Bronchial epithelial cell (primary cell): Measurements from ENCODE around the gene PIGQ. TPM values are rescaled to one million over a fixed set of nuclear protein-coding genes. Genes with fewer than 3 reads are reported as not detected.

Experiments
- DNase-seq: peaks from one replicate; pipeline ENCODE4 v3.0.0-alpha.2; 2010; ENCODE audit warnings: low read depth
- FAIRE-seq: peaks from 2 replicates; lab custom pipeline; 2011; peaks lifted over from hg19 to GRCh38; lab: Jason Lieb, UNC
- H3K27me3 ChIP-seq: 2 replicates; pipeline ENCODE4 v1.5.1; 2011; ENCODE audit warnings: low read length; ENCODE audit not compliant: control insufficient read depth, insufficient read depth
- H3K36me3 ChIP-seq: 2 replicates; pipeline ENCODE4 v1.5.1; 2011; ENCODE audit warnings: low read length; ENCODE audit not compliant: control insufficient read depth, insufficient read depth
- H3K4me3 ChIP-seq: 2 replicates; pipeline ENCODE4 v1.5.1; 2011; ENCODE audit warnings: mild to moderate bottlenecking, low read depth, low read length, control low read depth
- total RNA-seq: library from RNA; depleted of rRNA; stranded (reverse); fragments of >200 nt; gene quantifications from 2 replicates; pipeline ENCODE4 v1.2.1, GENCODE V29; 2014
- TF ChIP-seq, protein P1 (sequence below): IDR thresholded peaks from 2 replicates; pipeline ENCODE4 v1.5.1; 2011; ENCODE audit warnings: mild to moderate bottlenecking, moderate library complexity, low read length, control low read depth, inconsistent platforms; ENCODE audit not compliant: insufficient read depth, severe bottlenecking

Gene PIGQ
- total RNA-seq, 1 donor from 2014 or later: 17.9 TPM

DNA sequence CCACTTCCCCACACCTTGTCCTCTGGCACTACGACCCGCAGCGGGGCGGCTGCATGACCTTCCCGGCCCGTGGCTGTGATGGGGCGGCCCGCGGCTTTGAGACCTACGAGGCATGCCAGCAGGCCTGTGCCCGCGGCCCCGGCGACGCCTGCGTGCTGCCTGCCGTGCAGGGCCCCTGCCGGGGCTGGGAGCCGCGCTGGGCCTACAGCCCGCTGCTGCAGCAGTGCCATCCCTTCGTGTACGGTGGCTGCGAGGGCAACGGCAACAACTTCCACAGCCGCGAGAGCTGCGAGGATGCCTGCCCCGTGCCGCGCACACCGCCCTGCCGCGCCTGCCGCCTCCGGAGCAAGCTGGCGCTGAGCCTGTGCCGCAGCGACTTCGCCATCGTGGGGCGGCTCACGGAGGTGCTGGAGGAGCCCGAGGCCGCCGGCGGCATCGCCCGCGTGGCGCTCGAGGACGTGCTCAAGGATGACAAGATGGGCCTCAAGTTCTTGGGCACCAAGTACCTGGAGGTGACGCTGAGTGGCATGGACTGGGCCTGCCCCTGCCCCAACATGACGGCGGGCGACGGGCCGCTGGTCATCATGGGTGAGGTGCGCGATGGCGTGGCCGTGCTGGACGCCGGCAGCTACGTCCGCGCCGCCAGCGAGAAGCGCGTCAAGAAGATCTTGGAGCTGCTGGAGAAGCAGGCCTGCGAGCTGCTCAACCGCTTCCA lies 63.7 kb downstream of the PIGQ start:
- no peak for DNase-seq
- TF ChIP-seq, protein P1, sequence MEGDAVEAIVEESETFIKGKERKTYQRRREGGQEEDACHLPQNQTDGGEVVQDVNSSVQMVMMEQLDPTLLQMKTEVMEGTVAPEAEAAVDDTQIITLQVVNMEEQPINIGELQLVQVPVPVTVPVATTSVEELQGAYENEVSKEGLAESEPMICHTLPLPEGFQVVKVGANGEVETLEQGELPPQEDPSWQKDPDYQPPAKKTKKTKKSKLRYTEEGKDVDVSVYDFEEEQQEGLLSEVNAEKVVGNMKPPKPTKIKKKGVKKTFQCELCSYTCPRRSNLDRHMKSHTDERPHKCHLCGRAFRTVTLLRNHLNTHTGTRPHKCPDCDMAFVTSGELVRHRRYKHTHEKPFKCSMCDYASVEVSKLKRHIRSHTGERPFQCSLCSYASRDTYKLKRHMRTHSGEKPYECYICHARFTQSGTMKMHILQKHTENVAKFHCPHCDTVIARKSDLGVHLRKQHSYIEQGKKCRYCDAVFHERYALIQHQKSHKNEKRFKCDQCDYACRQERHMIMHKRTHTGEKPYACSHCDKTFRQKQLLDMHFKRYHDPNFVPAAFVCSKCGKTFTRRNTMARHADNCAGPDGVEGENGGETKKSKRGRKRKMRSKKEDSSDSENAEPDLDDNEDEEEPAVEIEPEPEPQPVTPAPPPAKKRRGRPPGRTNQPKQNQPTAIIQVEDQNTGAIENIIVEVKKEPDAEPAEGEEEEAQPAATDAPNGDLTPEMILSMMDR: no peak
- H3K4me3 ChIP-seq: no peak overlapping the region
- no peak for FAIRE-seq
- H3K36me3 ChIP-seq: peaks cover 3% of the 10 kb centered on the region
- H3K27me3 ChIP-seq: no peaks in the 10 kb centered on the region

Other genes starting within 250 kb of the PIGQ start
- gene AXIN1, start 217.2 kb upstream of the PIGQ start, total RNA-seq: 49.0 and 49.5 TPM in 2 replicates
- 104 and 113 TPM in 2 replicates for gene MRPL28, start 199.4 kb upstream of the PIGQ start, total RNA-seq
- gene PGAP6, start 188.0 kb upstream of the PIGQ start, total RNA-seq: 44.2 and 46.3 TPM in 2 replicates
- 35.3 and 64.0 TPM in 2 replicates for gene NME4, start 172.8 kb upstream of the PIGQ start, total RNA-seq
- gene DECR2, start 168.1 kb upstream of the PIGQ start, total RNA-seq: 3.7 and 7.6 TPM in 2 replicates
- 9.6 and 10.5 TPM in 2 replicates for gene RAB11FIP3, start 144.3 kb upstream of the PIGQ start, total RNA-seq
- gene CAPN15, start 42.3 kb upstream of the PIGQ start, total RNA-seq: 27.1 and 31.9 TPM in 2 replicates
- gene PRR35, start 9.6 kb upstream of the PIGQ start, total RNA-seq: not detected in 2 replicates
- gene NHLRC4, start 3.0 kb upstream of the PIGQ start, total RNA-seq: under 0.01 TPM in 2 replicates
- gene RAB40C, start 20.1 kb downstream of the PIGQ start, total RNA-seq: 10.8 and 16.8 TPM in 2 replicates
- gene WFIKKN1, start 61.0 kb downstream of the PIGQ start, total RNA-seq: 0.13 TPM in 1 of 2 replicates, not detected in the other
- 50.8 and 55.3 TPM in 2 replicates for gene METTL26, start 66.3 kb downstream of the PIGQ start, total RNA-seq
- gene MCRIP2, start 71.9 kb downstream of the PIGQ start, total RNA-seq: 30.2 and 45.0 TPM in 2 replicates
- 4.2 and 7.2 TPM in 2 replicates for gene WDR90, start 79.4 kb downstream of the PIGQ start, total RNA-seq
- 44.5 and 52.4 TPM in 2 replicates for gene RHOT2, start 98.2 kb downstream of the PIGQ start, total RNA-seq
- 9.2 and 14.0 TPM in 2 replicates for gene RHBDL1, start 105.7 kb downstream of the PIGQ start, total RNA-seq
- 159 and 204 TPM in 2 replicates for gene STUB1, start 110.4 kb downstream of the PIGQ start, total RNA-seq
- 15.9 and 16.8 TPM in 2 replicates for gene JMJD8, start 114.4 kb downstream of the PIGQ start, total RNA-seq
- 3.4 and 4.0 TPM in 2 replicates for gene WDR24, start 120.4 kb downstream of the PIGQ start, total RNA-seq
- gene FBXL16, start 135.8 kb downstream of the PIGQ start, total RNA-seq: 0.53 and 0.64 TPM in 2 replicates
- gene METRN, start 145.2 kb downstream of the PIGQ start, total RNA-seq: 63.7 and 143 TPM in 2 replicates
- gene ANTKMT, start 151.2 kb downstream of the PIGQ start, total RNA-seq: 23.3 and 35.0 TPM in 2 replicates
- 0.90 and 1.6 TPM in 2 replicates for gene CCDC78, start 156.5 kb downstream of the PIGQ start, total RNA-seq
- gene HAGHL, start 157.1 kb downstream of the PIGQ start, total RNA-seq: 25.2 and 33.2 TPM in 2 replicates
- 33.2 and 43.1 TPM in 2 replicates for gene CIAO3, start 171.0 kb downstream of the PIGQ start, total RNA-seq
- gene MSLN, start 190.8 kb downstream of the PIGQ start, total RNA-seq: 2.6 and 4.5 TPM in 2 replicates
- 20.9 and 27.4 TPM in 2 replicates for gene RPUSD1, start 218.4 kb downstream of the PIGQ start, total RNA-seq
- gene CHTF18, start 218.7 kb downstream of the PIGQ start, total RNA-seq: 1.6 and 2.8 TPM in 2 replicates
- gene GNG13, start 230.8 kb downstream of the PIGQ start, total RNA-seq: not detected in 2 replicates